GM18909 (cell line): ENCODE data around the gene RAB11FIP4.

Experiments used
- ATAC-seq: cut with Tn5 transposase; IDR thresholded peaks from one replicate; pipeline ENCODE4 v1.9.1; 2021; ENCODE audit warnings: mild to moderate bottlenecking; ENCODE audit not compliant: unreplicated experiment, poor library complexity

RAB11FIP4 gene

GRCh38 chr17:31558748-31559583 is 167.5 kb downstream of the RAB11FIP4 start:
- ATAC-seq = peak; percentile 59

GRCh38 chr17:31559584-31560501 is 168.4 kb downstream of the RAB11FIP4 start:
- ATAC-seq = no peak

- ATAC-seq = no peak
Measured at GRCh38 chr17:31560616-31561235, 169.3 kb downstream of the RAB11FIP4 start.

- no peak for ATAC-seq
Measured at GRCh38 chr17:31561469-31562375, 170.2 kb downstream of the RAB11FIP4 start.

- ATAC-seq = no peak
Measured at GRCh38 chr17:31562376-31562840, 170.9 kb downstream of the RAB11FIP4 start.

- ATAC-seq = no peak
Measured at GRCh38 chr17:31564291-31564690, 172.8 kb downstream of the RAB11FIP4 start.

- ATAC-seq = no peak
Measured at GRCh38 chr17:31564883-31565301, 173.4 kb downstream of the RAB11FIP4 start.

GRCh38 chr17:31565652-31566051 is 174.2 kb downstream of the RAB11FIP4 start:
- ATAC-seq = no peak

- ATAC-seq = no peak
Measured at GRCh38 chr17:31566247-31566991, 174.9 kb downstream of the RAB11FIP4 start.

- no peak for ATAC-seq
Measured at GRCh38 chr17:31566992-31567373, 175.5 kb downstream of the RAB11FIP4 start.

- ATAC-seq = no peak
Measured at GRCh38 chr17:31568121-31568520, 176.6 kb downstream of the RAB11FIP4 start.

GRCh38 chr17:31568539-31568938 is 177.1 kb downstream of the RAB11FIP4 start:
- ATAC-seq = no peak

GRCh38 chr17:31570231-31570630 is 178.8 kb downstream of the RAB11FIP4 start:
- ATAC-seq = no peak

GRCh38 chr17:31570951-31571892 is 179.7 kb downstream of the RAB11FIP4 start:
- no peak for ATAC-seq

GRCh38 chr17:31572341-31572740 is 180.9 kb downstream of the RAB11FIP4 start:
- ATAC-seq = no peak

- ATAC-seq = no peak
Measured at GRCh38 chr17:31573047-31573446, 181.6 kb downstream of the RAB11FIP4 start.

GRCh38 chr17:31573861-31574260 is 182.4 kb downstream of the RAB11FIP4 start:
- no peak for ATAC-seq

- ATAC-seq = no peak
Measured at GRCh38 chr17:31574458-31574857, 183.0 kb downstream of the RAB11FIP4 start.
